Mucosa of descending colon (tissue), 3 donors: Measurements from ENCODE around the gene EML3. TPM values are rescaled to one million over a fixed set of nuclear protein-coding genes. Genes with fewer than 3 reads are reported as not detected.
A peak's percentile ranks its signal among the peaks of the same experiment; 100 is the strongest.

ENCODE experiments used
- ATAC-seq: fragments of 200-7000 bp; cut with Tn5 transposase; one replicate; pipeline ENCODE4 v1.9.1; 2020; ENCODE audit warnings: mild to moderate bottlenecking, moderate library complexity
- DNase-seq, 3 donors: peaks; one replicate each; pipeline ENCODE4 v3.0.0-alpha.2; 2020
- H3K36me3 ChIP-seq: fragments of 200-600 bp; one replicate; pipeline ENCODE4 v1.8.0; 2021; ENCODE audit warnings: low read depth, mild to moderate bottlenecking
- H3K4me1 ChIP-seq: fragments of 200-600 bp; one replicate; pipeline ENCODE4 v1.8.0; 2021; ENCODE audit warnings: low read depth, mild to moderate bottlenecking
- H3K4me3 ChIP-seq: fragments of 200-600 bp; one replicate; pipeline ENCODE4 v1.8.0; 2021; ENCODE audit warnings: mild to moderate bottlenecking
- H3K9me3 ChIP-seq: fragments of 200-600 bp; one replicate; pipeline ENCODE4 v1.8.0; 2021; ENCODE audit warnings: mild to moderate bottlenecking
- intact Hi-C, 2 donors: fragments of 100-400 bp; cut with DNase I in 1 of 2; cut with micrococcal nuclease in 1 of 2; formaldehyde crosslinking; loops; one replicate each; pipeline versions ENCODE4 v1.11.0 to v1.11.1; 2022; cut with DNase I, micrococcal nuclease
- total RNA-seq, 3 donors: library from RNA; stranded (reverse); fragmentation: NEBNext Ultra II Directional in 2 of 3; extraction: Animal tissue kit (Norgen Biotek cat#: 25700) in 2 of 3; gene quantifications; one replicate each; pipeline versions ENCODE4 v1.2.1 to v1.2.4, GENCODE V29; 2021 to 2023
- TF ChIP-seq, protein P1 (sequence below): fragments of 200-600 bp; IDR thresholded peaks from one replicate; pipeline ENCODE4 v1.8.0; 2022; ENCODE audit warnings: antibody characterized with exemption, mild to moderate bottlenecking
- donor health status: DM: no; HTN: no; CAD: no; lungs with moderate emphysema.
- donor health status: DM: no; HTN: no; CAD: no.
- donor health status: DM: no; HTN: yes; CAD: no.

The EML3 gene
- total RNA-seq, 3 donors from 2014 or later = 54.6 to 57.7 (median 57.7) TPM

DNA sequence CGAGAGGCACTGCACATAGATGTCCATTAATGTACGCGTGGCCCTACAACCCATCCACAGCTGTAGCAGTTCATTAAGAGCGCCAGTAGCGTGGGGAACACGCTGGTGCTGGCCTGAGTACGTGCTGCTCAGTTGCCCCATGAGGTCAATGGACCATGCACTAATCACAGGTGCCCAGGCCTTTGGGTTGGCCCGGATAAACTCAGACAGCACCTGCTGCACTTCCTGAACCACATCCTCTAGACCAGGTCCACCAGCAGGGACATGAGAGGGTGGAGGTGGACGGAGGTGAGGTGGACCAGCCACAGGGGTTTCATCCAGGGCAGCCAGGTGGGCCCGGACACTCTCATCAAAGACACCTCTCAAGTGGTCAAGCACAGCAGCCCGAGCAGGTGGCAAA, 36.9 kb upstream of the EML3 start:
- DNase-seq (peak in 1 of 3 donors; percentile 34), ATAC-seq (no peak)
- Histone ChIP-seq H3K36me3 (no peaks in the 10 kb centered on the region), H3K4me1 (peaks cover 29% of the 10 kb centered on the region), H3K4me3 (no peak overlapping the region), H3K9me3 (no peaks in the 10 kb centered on the region)
- TF ChIP-seq, protein P1, sequence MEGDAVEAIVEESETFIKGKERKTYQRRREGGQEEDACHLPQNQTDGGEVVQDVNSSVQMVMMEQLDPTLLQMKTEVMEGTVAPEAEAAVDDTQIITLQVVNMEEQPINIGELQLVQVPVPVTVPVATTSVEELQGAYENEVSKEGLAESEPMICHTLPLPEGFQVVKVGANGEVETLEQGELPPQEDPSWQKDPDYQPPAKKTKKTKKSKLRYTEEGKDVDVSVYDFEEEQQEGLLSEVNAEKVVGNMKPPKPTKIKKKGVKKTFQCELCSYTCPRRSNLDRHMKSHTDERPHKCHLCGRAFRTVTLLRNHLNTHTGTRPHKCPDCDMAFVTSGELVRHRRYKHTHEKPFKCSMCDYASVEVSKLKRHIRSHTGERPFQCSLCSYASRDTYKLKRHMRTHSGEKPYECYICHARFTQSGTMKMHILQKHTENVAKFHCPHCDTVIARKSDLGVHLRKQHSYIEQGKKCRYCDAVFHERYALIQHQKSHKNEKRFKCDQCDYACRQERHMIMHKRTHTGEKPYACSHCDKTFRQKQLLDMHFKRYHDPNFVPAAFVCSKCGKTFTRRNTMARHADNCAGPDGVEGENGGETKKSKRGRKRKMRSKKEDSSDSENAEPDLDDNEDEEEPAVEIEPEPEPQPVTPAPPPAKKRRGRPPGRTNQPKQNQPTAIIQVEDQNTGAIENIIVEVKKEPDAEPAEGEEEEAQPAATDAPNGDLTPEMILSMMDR = no peak
- intact Hi-C loops = no loop called here

DNA sequence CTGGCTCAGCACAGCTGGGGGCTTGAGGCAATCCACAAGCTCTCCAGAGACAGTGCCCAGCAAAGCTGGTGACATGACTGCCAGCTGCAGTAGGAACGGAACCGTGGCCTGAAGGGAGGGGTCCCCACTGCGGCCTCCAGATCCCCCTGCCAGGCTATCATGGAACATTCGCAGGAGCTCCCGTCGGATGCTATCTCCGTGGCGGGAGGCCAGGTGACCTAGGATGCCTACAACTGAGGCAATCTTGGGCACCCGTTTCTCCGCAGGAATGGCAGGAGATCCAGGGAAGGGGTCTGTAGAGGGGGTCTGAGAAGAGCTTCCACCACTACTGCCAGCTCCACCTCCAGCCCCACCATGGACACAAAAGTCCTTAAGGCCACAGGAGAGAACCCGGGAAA, 36.4 kb upstream of the EML3 start:
- DNase-seq (peak in 1 of 3 donors; percentile 44), ATAC-seq (no peak)
- Histone ChIP-seq H3K4me1 (peaks cover 34% of the 10 kb centered on the region), H3K9me3 (no peaks in the 10 kb centered on the region), H3K4me3 (no peak overlapping the region), H3K36me3 (no peaks in the 10 kb centered on the region)
- intact Hi-C loops = no loop called here
- TF ChIP-seq, protein P1 = no peak

DNA sequence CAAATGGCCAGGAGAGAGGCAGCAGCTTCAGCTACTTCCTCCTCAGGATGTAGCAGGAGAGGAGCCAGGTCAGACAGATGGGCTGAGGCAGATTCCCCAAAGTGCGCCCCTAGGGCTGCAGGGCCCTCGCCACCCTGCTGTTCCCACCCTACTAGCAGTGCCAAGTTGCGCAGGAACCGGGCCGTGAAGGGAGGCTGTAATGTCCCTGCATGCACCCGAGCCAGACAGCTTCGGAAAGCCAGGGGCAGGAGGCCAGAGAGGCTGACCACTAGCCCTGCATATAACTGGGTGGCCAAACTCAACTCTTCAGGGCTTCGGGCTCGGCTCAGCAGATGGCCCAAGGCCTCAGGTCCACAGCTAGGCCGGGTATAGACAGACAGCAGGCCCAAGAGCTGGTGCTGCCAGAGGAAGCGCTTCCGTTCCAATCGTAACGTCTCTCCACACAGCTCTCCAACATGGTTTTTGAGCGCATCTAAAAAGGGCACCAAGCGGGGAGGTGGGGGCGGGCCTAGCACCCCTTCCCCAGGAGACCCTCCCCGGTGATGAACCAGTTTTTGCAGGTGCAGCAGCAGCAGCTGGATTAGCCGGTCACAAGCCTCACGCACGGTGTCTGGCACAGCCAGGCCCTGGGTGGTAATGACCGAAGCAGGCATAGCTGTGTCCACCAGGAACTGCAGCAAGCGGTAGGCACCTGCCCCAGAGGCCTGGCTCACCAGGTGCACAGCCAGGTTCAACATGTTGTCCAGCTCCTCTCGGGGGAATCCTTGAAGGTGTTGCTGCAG, 35.8 kb upstream of the EML3 start:
- intact Hi-C loops = no loop called here
- peaks cover 34% of the 10 kb centered on the region for H3K4me1 ChIP-seq
- peak in 1 of 3 donors; percentile 54 for DNase-seq
- H3K4me3 ChIP-seq = no peak overlapping the region
- TF ChIP-seq, protein P1 = no peak
- no peaks in the 10 kb centered on the region for H3K9me3 ChIP-seq
- no peaks in the 10 kb centered on the region for H3K36me3 ChIP-seq
- no peak for ATAC-seq

DNA sequence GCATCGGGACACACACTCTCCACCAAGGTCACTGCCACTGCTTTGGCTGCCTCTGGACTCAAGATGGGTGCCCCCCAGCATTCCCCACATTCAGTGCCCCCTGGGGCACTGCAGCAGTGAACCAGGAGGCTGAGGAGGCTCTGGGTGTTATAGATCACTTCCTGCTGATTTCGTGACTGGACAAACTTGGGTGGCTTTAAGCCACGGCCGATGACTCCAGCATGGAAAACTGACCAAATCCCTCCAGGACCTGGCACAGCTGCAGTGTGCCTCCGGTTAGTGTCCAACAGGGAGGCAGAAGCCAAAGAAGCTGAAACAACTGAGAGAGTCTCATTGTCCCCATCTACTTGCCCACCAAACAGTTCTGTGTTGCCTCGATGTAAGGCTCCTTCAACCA, 35.0 kb upstream of the EML3 start:
- intact Hi-C loops = no loop called here
- TF ChIP-seq, protein P1 = no peak
- ATAC-seq (no peak), DNase-seq (no peak)
- H3K4me3 ChIP-seq = no peak overlapping the region
- no peaks in the 10 kb centered on the region for H3K9me3 ChIP-seq
- H3K36me3 ChIP-seq = no peaks in the 10 kb centered on the region
- H3K4me1 ChIP-seq = peaks cover 34% of the 10 kb centered on the region

DNA sequence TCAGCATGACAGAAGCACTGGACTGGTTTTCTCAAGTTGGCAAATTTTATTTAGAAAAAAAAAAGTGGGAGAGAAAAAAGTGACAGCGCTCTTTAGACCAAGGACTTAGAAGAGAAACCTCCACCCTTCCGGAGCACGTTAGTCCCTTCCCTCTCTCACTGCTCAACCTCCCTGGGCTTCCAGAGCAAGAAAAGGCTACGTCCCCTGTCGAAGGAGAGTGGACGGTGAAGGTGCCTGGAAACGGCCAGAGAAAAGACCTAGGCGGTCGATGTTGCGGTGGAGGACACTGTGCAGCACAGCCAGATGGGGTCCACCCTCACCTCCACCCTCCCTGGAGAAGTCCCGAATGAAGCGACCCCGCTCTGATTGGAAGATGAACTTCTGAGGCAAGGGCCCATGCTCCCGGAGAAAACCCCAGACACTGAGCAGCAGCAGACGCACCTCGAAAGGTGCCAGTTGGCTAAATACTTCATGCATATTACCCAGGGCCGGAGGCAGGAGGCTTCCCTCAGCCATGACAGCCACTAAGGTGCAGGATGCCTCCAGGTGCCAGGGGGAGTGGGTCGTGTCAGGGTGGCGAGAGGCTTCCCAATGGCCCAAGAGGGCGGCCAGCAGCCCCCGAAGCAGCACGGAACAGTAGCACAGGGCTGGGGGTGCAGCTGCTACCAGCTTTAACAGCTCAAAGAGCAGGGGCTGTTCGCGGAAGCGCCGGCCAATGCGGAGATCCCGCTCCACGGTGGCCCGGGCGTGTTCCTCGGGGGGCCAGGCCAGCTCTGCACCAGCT, 34.4 kb upstream of the EML3 start:
- H3K9me3 ChIP-seq = no peaks in the 10 kb centered on the region
- no peaks in the 10 kb centered on the region for H3K36me3 ChIP-seq
- peaks cover 29% of the 10 kb centered on the region for H3K4me1 ChIP-seq
- intact Hi-C loops = no loop called here
- ATAC-seq (no peak), DNase-seq (peak in 1 of 3 donors; percentile 48)
- no peak overlapping the region for H3K4me3 ChIP-seq
- TF ChIP-seq, protein P1 = no peak
